Keratinocyte (primary cell): ENCODE data around the gene CNTNAP2.

Source experiments
- EZH2 ChIP-seq: IDR thresholded peaks from one replicate; pipeline ENCODE4 v1.6.1; 2012; ENCODE audit warnings: inconsistent platforms, mild to moderate bottlenecking, low read length, moderate library complexity
- TF ChIP-seq, protein P1 (sequence below), 3 experiments: IDR thresholded peaks in 1 of 3; conservative IDR thresholded peaks in 1 of 3; optimal IDR thresholded peaks in 1 of 3; 2 replicates in 2 of 3; 3 replicates in 1 of 3; pipeline versions ENCODE3 to v1.5.1; 2011; ENCODE audit warnings: low read length in 3 of 3, mild to moderate bottlenecking in 3 of 3, moderate library complexity in 2 of 3, control low read depth in 1 of 3, inconsistent platforms in 1 of 3; ENCODE audit not compliant: insufficient read depth in 2 of 3; ENCODE audit errors: extremely low read depth in 1 of 3

DNA sequence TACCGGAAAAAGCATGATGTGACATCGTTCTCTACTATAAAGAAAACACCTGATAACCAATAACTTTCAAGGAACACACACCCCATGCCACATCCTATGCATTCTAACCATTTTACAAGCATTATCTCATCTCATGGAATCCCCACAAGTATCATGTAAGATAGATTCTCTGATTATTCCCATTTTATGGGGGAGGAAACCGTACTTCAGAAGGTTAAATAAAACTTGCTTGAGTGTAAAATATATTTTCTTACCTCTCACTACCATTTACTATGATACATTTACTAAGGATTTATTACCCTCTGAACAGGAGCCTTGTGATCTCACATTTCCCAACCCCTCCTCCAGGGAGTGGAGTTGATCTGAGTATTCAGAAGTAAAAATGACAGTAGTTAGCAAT lies 522.7 kb downstream of the CNTNAP2 start:
- TF ChIP-seq, protein P1, sequence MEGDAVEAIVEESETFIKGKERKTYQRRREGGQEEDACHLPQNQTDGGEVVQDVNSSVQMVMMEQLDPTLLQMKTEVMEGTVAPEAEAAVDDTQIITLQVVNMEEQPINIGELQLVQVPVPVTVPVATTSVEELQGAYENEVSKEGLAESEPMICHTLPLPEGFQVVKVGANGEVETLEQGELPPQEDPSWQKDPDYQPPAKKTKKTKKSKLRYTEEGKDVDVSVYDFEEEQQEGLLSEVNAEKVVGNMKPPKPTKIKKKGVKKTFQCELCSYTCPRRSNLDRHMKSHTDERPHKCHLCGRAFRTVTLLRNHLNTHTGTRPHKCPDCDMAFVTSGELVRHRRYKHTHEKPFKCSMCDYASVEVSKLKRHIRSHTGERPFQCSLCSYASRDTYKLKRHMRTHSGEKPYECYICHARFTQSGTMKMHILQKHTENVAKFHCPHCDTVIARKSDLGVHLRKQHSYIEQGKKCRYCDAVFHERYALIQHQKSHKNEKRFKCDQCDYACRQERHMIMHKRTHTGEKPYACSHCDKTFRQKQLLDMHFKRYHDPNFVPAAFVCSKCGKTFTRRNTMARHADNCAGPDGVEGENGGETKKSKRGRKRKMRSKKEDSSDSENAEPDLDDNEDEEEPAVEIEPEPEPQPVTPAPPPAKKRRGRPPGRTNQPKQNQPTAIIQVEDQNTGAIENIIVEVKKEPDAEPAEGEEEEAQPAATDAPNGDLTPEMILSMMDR (optimal IDR thresholded peaks at IDR 0.05 in 1 of 3, IDR thresholded peaks at IDR 0.05 in 1 of 3, conservative IDR thresholded peaks at IDR 0.05 in 1 of 3; ENCODE audit: extremely low read depth in 1 of 3, insufficient read depth in 2 of 3, low read length in 3 of 3) = no peak
- no peak for TF ChIP-seq EZH2
